Kidney epithelial cell (primary cell): ENCODE data around the gene SYNRG. TPM values are rescaled to one million over a fixed set of nuclear protein-coding genes. Genes with fewer than 3 reads are reported as not detected.

ENCODE experiments used
- DNase-seq: peaks from one replicate; pipeline ENCODE4 v3.0.0-alpha.2; 2010; ENCODE audit warnings: low read depth
- H3K27me3 ChIP-seq: 2 replicates; pipeline ENCODE4 v1.6.0; 2011; ENCODE audit warnings: low read length; ENCODE audit not compliant: control insufficient read depth, insufficient read depth
- H3K36me3 ChIP-seq: 2 replicates; pipeline ENCODE4 v1.5.1; 2011; ENCODE audit warnings: low read length; ENCODE audit not compliant: control insufficient read depth, insufficient read depth
- H3K4me3 ChIP-seq: 2 replicates; pipeline ENCODE4 v1.5.1; 2011; ENCODE audit warnings: low read depth, mild to moderate bottlenecking, control low read depth, low read length
- CTCF ChIP-seq: IDR thresholded peaks from 2 replicates; pipeline ENCODE4 v1.5.1; 2011; ENCODE audit warnings: mild to moderate bottlenecking, moderate library complexity, low read length, control low read depth, inconsistent platforms; ENCODE audit not compliant: insufficient read depth, poor library complexity, severe bottlenecking
- total RNA-seq: library from RNA; depleted of rRNA; stranded (reverse); fragments of >200 nt; gene quantifications from 2 replicates; pipeline ENCODE4 v1.2.3, GENCODE V29; 2015

Gene SYNRG
- total RNA-seq, 1 donor from 2014 or later = 21.1 TPM

- no peak overlapping the region for H3K4me3 ChIP-seq
- H3K36me3 ChIP-seq = peaks cover 5% of the 10 kb centered on the region
- no peak for DNase-seq
- H3K27me3 ChIP-seq = no peaks in the 10 kb centered on the region
- TF ChIP-seq CTCF = no peak
These were observed 65.6 kb downstream of the SYNRG start for GRCh38 chr17:37543637-37544052.

- peaks cover 5% of the 10 kb centered on the region for H3K36me3 ChIP-seq
- DNase-seq = no peak
- no peak overlapping the region for H3K4me3 ChIP-seq
- TF ChIP-seq CTCF = no peak
- no peaks in the 10 kb centered on the region for H3K27me3 ChIP-seq
These were observed 67.1 kb downstream of the SYNRG start for GRCh38 chr17:37541880-37542660.

GRCh38 chr17:37538981-37539659 lies 70.1 kb downstream of the SYNRG start:
- no peak for DNase-seq
- H3K4me3 ChIP-seq = no peak overlapping the region
- H3K36me3 ChIP-seq = peaks cover 5% of the 10 kb centered on the region
- TF ChIP-seq CTCF = no peak
- H3K27me3 ChIP-seq = no peaks in the 10 kb centered on the region

GRCh38 chr17:37535906-37536305 lies 73.3 kb downstream of the SYNRG start:
- Histone ChIP-seq H3K36me3 (peaks cover 2% of the 10 kb centered on the region), H3K4me3 (no peak overlapping the region), H3K27me3 (no peaks in the 10 kb centered on the region)
- DNase-seq = no peak
- no peak for TF ChIP-seq CTCF

GRCh38 chr17:37532756-37533155 lies 76.5 kb downstream of the SYNRG start:
- DNase-seq = no peak
- H3K36me3 ChIP-seq = peaks cover 2% of the 10 kb centered on the region

More at GRCh38 chr17:37532756-37533155, 76.5 kb downstream of the SYNRG start:
- Histone ChIP-seq H3K27me3 (no peaks in the 10 kb centered on the region), H3K4me3 (no peak overlapping the region)
- no peak for TF ChIP-seq CTCF
